ENCODE measurements around the gene THYN1.

DNA sequence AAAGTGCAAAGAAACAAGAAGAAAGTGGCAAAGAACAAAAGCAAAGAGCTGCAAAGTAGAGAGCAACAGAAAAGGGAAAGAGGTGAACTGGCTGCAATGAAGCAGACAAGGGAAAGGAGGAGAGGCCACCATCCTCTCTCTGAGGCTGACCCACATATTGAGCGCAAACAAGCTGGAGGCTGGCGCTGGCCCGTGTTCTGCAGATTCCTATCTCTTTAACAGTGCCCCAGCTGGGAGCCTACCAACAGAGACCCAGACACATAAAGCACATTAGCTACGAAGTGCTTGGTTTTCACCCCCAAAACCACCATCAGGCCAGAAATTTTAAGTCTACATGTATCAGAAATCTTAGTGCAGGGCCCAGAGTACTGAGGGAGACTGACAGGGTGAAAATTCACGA is 47.0 kb downstream of the THYN1 start:
- TF ChIP-seq, protein P1, sequence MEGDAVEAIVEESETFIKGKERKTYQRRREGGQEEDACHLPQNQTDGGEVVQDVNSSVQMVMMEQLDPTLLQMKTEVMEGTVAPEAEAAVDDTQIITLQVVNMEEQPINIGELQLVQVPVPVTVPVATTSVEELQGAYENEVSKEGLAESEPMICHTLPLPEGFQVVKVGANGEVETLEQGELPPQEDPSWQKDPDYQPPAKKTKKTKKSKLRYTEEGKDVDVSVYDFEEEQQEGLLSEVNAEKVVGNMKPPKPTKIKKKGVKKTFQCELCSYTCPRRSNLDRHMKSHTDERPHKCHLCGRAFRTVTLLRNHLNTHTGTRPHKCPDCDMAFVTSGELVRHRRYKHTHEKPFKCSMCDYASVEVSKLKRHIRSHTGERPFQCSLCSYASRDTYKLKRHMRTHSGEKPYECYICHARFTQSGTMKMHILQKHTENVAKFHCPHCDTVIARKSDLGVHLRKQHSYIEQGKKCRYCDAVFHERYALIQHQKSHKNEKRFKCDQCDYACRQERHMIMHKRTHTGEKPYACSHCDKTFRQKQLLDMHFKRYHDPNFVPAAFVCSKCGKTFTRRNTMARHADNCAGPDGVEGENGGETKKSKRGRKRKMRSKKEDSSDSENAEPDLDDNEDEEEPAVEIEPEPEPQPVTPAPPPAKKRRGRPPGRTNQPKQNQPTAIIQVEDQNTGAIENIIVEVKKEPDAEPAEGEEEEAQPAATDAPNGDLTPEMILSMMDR (IDR thresholded peaks at IDR 0.05): no peak
- no peak for TF ChIP-seq POLR2A (IDR thresholded peaks at IDR 0.05)

All from heart left ventricle (tissue), 13 donors.